Heart left ventricle (tissue), 16 donors: ENCODE measurements around the gene IL1RAPL1. TPM values are rescaled to one million over a fixed set of nuclear protein-coding genes. Genes with fewer than 3 reads are reported as not detected.

ENCODE experiments used
- ATAC-seq, 4 donors: fragments of 200-7000 bp; cut with Tn5 transposase; one replicate each; pipeline ENCODE4 v1.9.1; 2020 to 2022; ENCODE audit warnings: moderate library complexity in 4 of 4, mild to moderate bottlenecking in 3 of 4, moderate number of reproducible peaks in 1 of 4
- DNase-seq, 5 donors: peaks; one replicate each; pipeline ENCODE4 v3.0.0-alpha.2; 2020
- H3K27ac ChIP-seq, 12 donors: fragments of 200-600 bp; sonication (generic) in 4 of 12; one replicate each; pipeline versions ENCODE4 v1.5.0 to v1.8.0; 2016 to 2022; ENCODE audit warnings: mild to moderate bottlenecking in 2 of 12
- H3K27me3 ChIP-seq, 9 donors: fragments of 200-600 bp; sonication (generic) in 2 of 9; one replicate each; pipeline versions ENCODE4 v1.5.1 to v1.8.0; 2016 to 2022; ENCODE audit warnings: mild to moderate bottlenecking in 3 of 9
- H3K36me3 ChIP-seq, 9 donors: fragments of 200-600 bp; sonication (generic) in 2 of 9; one replicate each; pipeline versions ENCODE4 v1.5.0 to v1.8.0; 2018 to 2022; ENCODE audit warnings: mild to moderate bottlenecking in 2 of 9
- H3K4me1 ChIP-seq, 12 donors: fragments of 200-600 bp; sonication (generic) in 4 of 12; one replicate each; pipeline versions ENCODE4 v1.5.0 to v1.8.0; 2016 to 2022; ENCODE audit warnings: mild to moderate bottlenecking in 3 of 12
- H3K4me3 ChIP-seq, 12 donors: fragments of 200-600 bp; sonication (generic) in 4 of 12; one replicate each; pipeline versions ENCODE4 v1.5.0 to v1.8.0; 2017 to 2022; ENCODE audit warnings: mild to moderate bottlenecking in 9 of 12, moderate library complexity in 4 of 12
- H3K9me3 ChIP-seq, 12 donors: fragments of 200-600 bp; sonication (generic) in 4 of 12; one replicate each; pipeline versions ENCODE4 v1.5.0 to v1.8.0; 2016 to 2022; ENCODE audit warnings: mild to moderate bottlenecking in 1 of 12
- POLR2A ChIP-seq, 2 donors: fragments of 450-650 bp; IDR thresholded peaks; one replicate each; pipeline ENCODE4 v1.6.1; 2017; ENCODE audit warnings: antibody characterized with exemption in 2 of 2, mild to moderate bottlenecking in 2 of 2, moderate library complexity in 2 of 2
- WGBS, 4 donors: extraction: QIAGEN DNeasy Blood & Tissue Kit in 2 of 4; methylation state at CpG; one replicate each; pipeline versions ENCODE4 v1.1.5 to v1.1.7; 2013 to 2018; 5-methylcytosine and 5-hydroxymethylcytosine counted together
- intact Hi-C, 10 donors: fragments of 100-400 bp; cut with DNase I; formaldehyde crosslinking; loops; one replicate each; pipeline versions ENCODE4 v1.11.1 to v1.14.2; 2022
- polyA plus RNA-seq, 2 donors: library from polyadenylated mRNA; stranded (reverse); fragments of 200-250 nt; gene quantifications; one replicate each; pipeline ENCODE4 v1.2.3, GENCODE V29; 2013
- total RNA-seq, 9 donors: library from RNA; depleted of rRNA in 2 of 9; stranded (reverse); fragments of >200 nt in 2 of 9; fragmentation: NEBNext Ultra II Directional in 3 of 9; extraction: Animal tissue kit (Norgen Biotek cat#: 25700) in 3 of 9; gene quantifications; one replicate each; pipeline versions ENCODE4 v1.1.0 to v1.2.4, GENCODE V29; 2016 to 2023
- TF ChIP-seq, protein P1 (sequence below), 12 donors: fragments of 200-600 bp; sonication (generic) in 4 of 12; IDR thresholded peaks; one replicate each; pipeline versions ENCODE4 v1.5.0 to v1.8.0; 2018 to 2022; ENCODE audit warnings: antibody characterized with exemption in 12 of 12, mild to moderate bottlenecking in 5 of 12
- donor health status: ischemic (EF 13 %, LVEDD 7.1; RV severe dilation, severe dysfunction).
- donor health status: healthy with polysubstance abuse.
- donor health status: DM: no; HTN: yes; CAD: no.
- donor health status: DM: no; HTN: no; CAD: no.
- donor health status: ischemic (EF 25% LVEDD 6.9; RV normal size, moderate dysfunction).
- donor health status: ischemic (EF 25% LVEDD 5.7; RV mildly dilated, moderate dysfunction).
- donor health status: healthy.
- donor health status: DM: yes; HTN: yes; CAD: no.
- donor health status: ischemic (EF 35%, LVEDD 5.7; RV mildly dilated, moderate dysfunction).
- donor health status: nonischemic (EF 11% LVEDD 7.7; RV severe dilation, severe dysfunction).
- donor health status: DM: yes; HTN: yes; CAD: no.
- donor health status: PGD.
- donor health status: ischemic (EF 29% LVEDD 5.4; RV normal size, mild dysfunction).
- donor health status: nonischemic (EF 23%, LVEDD 6.1; RV moderate dilation, normal function).

The IL1RAPL1 gene
- total and polyA plus RNA-seq, 11 donors: 0.42 to 4.7 (median 2.3) TPM

GRCh38 chrX:29870608-29871007 is 1283.4 kb downstream of the IL1RAPL1 start:
- no peaks in the 10 kb centered on the region for H3K9me3 ChIP-seq
- H3K36me3 ChIP-seq: no peaks in the 10 kb centered on the region
- no peak overlapping the region for H3K27ac ChIP-seq
- H3K27me3 ChIP-seq: no peaks in the 10 kb centered on the region
- no peak overlapping the region for H3K4me3 ChIP-seq
- DNase-seq: no peak
- no peaks in the 10 kb centered on the region for H3K4me1 ChIP-seq
- 78 to 91% (median 84%) methylated on average over 3 of the region's 3 CpGs for WGBS, 4 donors
- TF ChIP-seq, protein P1, sequence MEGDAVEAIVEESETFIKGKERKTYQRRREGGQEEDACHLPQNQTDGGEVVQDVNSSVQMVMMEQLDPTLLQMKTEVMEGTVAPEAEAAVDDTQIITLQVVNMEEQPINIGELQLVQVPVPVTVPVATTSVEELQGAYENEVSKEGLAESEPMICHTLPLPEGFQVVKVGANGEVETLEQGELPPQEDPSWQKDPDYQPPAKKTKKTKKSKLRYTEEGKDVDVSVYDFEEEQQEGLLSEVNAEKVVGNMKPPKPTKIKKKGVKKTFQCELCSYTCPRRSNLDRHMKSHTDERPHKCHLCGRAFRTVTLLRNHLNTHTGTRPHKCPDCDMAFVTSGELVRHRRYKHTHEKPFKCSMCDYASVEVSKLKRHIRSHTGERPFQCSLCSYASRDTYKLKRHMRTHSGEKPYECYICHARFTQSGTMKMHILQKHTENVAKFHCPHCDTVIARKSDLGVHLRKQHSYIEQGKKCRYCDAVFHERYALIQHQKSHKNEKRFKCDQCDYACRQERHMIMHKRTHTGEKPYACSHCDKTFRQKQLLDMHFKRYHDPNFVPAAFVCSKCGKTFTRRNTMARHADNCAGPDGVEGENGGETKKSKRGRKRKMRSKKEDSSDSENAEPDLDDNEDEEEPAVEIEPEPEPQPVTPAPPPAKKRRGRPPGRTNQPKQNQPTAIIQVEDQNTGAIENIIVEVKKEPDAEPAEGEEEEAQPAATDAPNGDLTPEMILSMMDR (IDR thresholded peaks at IDR 0.05): no peak
- TF ChIP-seq POLR2A (IDR thresholded peaks at IDR 0.05): no peak
- ATAC-seq: no peak
- intact Hi-C loops: no loop called here

DNA sequence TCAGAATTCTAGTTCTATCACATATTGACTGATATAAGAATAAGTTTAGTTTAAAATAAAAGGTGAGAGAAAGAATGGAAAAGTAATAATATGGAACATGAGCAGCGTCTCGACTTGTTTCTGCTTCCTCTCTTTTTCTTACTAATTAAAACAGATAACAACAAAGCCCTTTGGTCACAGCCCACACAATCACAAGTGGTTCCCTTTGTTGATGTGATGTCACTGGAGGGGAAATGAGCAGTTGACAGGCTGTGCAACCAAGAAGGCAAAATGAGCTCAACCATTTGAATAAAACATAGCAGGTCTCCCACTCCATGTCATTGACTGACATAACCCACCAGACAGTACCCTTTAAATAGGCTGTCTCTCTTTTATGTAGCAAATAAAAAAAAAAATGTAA is 1285.6 kb downstream of the IL1RAPL1 start:
- H3K4me1 ChIP-seq: no peaks in the 10 kb centered on the region
- H3K4me3 ChIP-seq: no peak overlapping the region
- WGBS, 4 donors: 66 to 82% (median 73%) methylated on average over 2 of the region's 2 CpGs
- no peak overlapping the region for H3K27ac ChIP-seq
- intact Hi-C loops: no loop called here
- no peaks in the 10 kb centered on the region for H3K36me3 ChIP-seq
- H3K9me3 ChIP-seq: no peaks in the 10 kb centered on the region
- no peak for TF ChIP-seq POLR2A (IDR thresholded peaks at IDR 0.05)
- TF ChIP-seq, protein P1 (IDR thresholded peaks at IDR 0.05): no peak
- no peaks in the 10 kb centered on the region for H3K27me3 ChIP-seq
- ATAC-seq (no peak), DNase-seq (no peak)

GRCh38 chrX:29876733-29877132 is 1289.5 kb downstream of the IL1RAPL1 start:
- no peaks in the 10 kb centered on the region for H3K36me3 ChIP-seq
- no peak for ATAC-seq
- no peak overlapping the region for H3K4me3 ChIP-seq
- H3K27ac ChIP-seq: no peak overlapping the region
- no peaks in the 10 kb centered on the region for H3K27me3 ChIP-seq
- WGBS, 4 donors: 60 to 98% (median 79%) methylated on average over 4 of the region's 4 CpGs
- intact Hi-C loops: no loop called here
- no peak for DNase-seq
- H3K4me1 ChIP-seq: no peaks in the 10 kb centered on the region
- TF ChIP-seq, protein P1 (IDR thresholded peaks at IDR 0.05): no peak
- TF ChIP-seq POLR2A (IDR thresholded peaks at IDR 0.05): no peak
- no peaks in the 10 kb centered on the region for H3K9me3 ChIP-seq

DNA sequence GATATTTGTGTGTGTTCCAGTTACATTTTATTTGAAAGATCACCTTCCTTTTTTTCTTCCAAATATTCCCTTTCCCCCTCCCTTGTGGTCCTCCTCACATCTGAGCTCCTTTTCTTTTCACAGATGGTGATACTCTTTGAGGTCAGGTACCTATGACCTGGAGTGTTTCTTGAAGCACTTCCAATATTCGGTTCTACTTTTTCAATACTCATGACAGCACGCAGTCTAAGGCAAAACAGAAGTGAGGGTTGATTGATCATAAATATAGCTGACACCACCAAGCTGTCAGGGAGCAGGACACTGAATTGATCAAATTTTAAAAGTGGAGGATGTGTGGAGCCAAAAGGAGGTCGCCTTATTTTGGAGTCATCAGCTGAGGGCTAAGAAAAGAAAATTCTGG is 1293.7 kb downstream of the IL1RAPL1 start:
- no peak overlapping the region for H3K27ac ChIP-seq
- no peak overlapping the region for H3K4me3 ChIP-seq
- no peak for ATAC-seq
- H3K4me1 ChIP-seq: no peaks in the 10 kb centered on the region
- TF ChIP-seq, protein P1 (IDR thresholded peaks at IDR 0.05): no peak
- TF ChIP-seq POLR2A (IDR thresholded peaks at IDR 0.05): no peak
- H3K27me3 ChIP-seq: no peaks in the 10 kb centered on the region
- H3K9me3 ChIP-seq: no peaks in the 10 kb centered on the region
- H3K36me3 ChIP-seq: no peaks in the 10 kb centered on the region
- DNase-seq: no peak
- 55 to 90% (median 76%) methylated on average over 3 of the region's 3 CpGs for WGBS, 4 donors
- intact Hi-C loops: no loop called here
